Panc1 (cell line): Measurements from ENCODE around the gene ST8SIA6. TPM values are rescaled to one million over a fixed set of nuclear protein-coding genes. Genes with fewer than 3 reads are reported as not detected.

Experiments used
- ATAC-seq: fragments of 200-7000 bp; cut with Tn5 transposase; 2 replicates; pipeline ENCODE4 v1.9.1; 2020; ENCODE audit warnings: mild to moderate bottlenecking, moderate library complexity
- BruUV-seq: library from RNA; stranded (reverse); fragments of 400-500 nt; replicated peaks from 2 replicates; lab custom pipeline; 2021; lab: Mats Ljungman, UMichigan
- CTCF ChIA-PET: fragments of 300-600 bp; sonication (Branson Sonifier 250); formaldehyde crosslinking; loops from one replicate; lab custom pipeline; 2022; ENCODE audit warnings: antibody characterized with exemption; lab: Charles Lee
- POLR2A ChIA-PET: fragments of 300-600 bp; sonication (Branson Sonifier 250); formaldehyde crosslinking; loops from one replicate; lab custom pipeline; 2022; ENCODE audit warnings: antibody characterized with exemption; lab: Charles Lee
- DNase-seq: peaks from one replicate; pipeline ENCODE4 v3.0.0-alpha.2; 2010; ENCODE audit warnings: low read depth, low spot score
- H3K27ac ChIP-seq: 2 replicates; pipeline ENCODE4 v1.5.1; 2011; ENCODE audit warnings: mild to moderate bottlenecking, low read length, inconsistent platforms
- H3K27me3 ChIP-seq: fragments of 200-500 bp; sonication (Bioruptor generic); 2 replicates; pipeline ENCODE4 v1.6.0; 2014; ENCODE audit warnings: low read length, inconsistent platforms; ENCODE audit not compliant: control insufficient read depth, insufficient read depth
- H3K36me3 ChIP-seq: fragments of 200-500 bp; sonication (Bioruptor generic); 2 replicates; pipeline ENCODE4 v1.5.1; 2014; ENCODE audit warnings: inconsistent platforms, mild to moderate bottlenecking, low read length, moderate library complexity; ENCODE audit not compliant: control insufficient read depth, insufficient read depth
- H3K4me1 ChIP-seq: 2 replicates; pipeline ENCODE4 v1.5.1; 2011; ENCODE audit warnings: inconsistent platforms, mild to moderate bottlenecking, low read length, moderate library complexity; ENCODE audit not compliant: control insufficient read depth, insufficient read depth
- H3K4me3 ChIP-seq, 2 experiments: 2 replicates each; pipeline ENCODE4 v1.5.1; 2011 to 2012; ENCODE audit warnings: low read depth in 2 of 2, low read length in 2 of 2, mild to moderate bottlenecking in 2 of 2, inconsistent platforms in 1 of 2, moderate library complexity in 1 of 2
- H3K9me3 ChIP-seq: fragments of 200-500 bp; sonication (Bioruptor generic); 2 replicates; pipeline ENCODE4 v1.5.1; 2014; ENCODE audit warnings: low read depth, mild to moderate bottlenecking, inconsistent platforms, low read length, moderate library complexity; ENCODE audit not compliant: control insufficient read depth, insufficient read depth
- POLR2AphosphoS5 ChIP-seq: IDR thresholded peaks from 2 replicates; pipeline ENCODE4 v1.6.1; 2012; ENCODE audit warnings: mild to moderate bottlenecking, low read depth, low read length, moderate library complexity
- SIN3A ChIP-seq: IDR thresholded peaks from 2 replicates; pipeline ENCODE4 v1.6.1; 2012; ENCODE audit warnings: low read depth, mild to moderate bottlenecking, low read length, moderate library complexity, borderline replicate concordance; ENCODE audit not compliant: insufficient read depth
- TCF7L2 ChIP-seq: IDR thresholded peaks from 2 replicates; pipeline ENCODE4 v1.6.1; 2011; ENCODE audit warnings: mild to moderate bottlenecking, low read depth, low read length, inconsistent platforms
- in situ Hi-C: cut with HindIII; loops from 2 replicates; pipeline ENCODE4 v1.10.0; 2016; ENCODE audit warnings: low sequenced_read_pairs, low pct_unique_long_range_greater_than_20kb
- intact Hi-C: fragments of 100-400 bp; cut with micrococcal nuclease; formaldehyde crosslinking; loops from one replicate; pipeline ENCODE4 v1.10.0; 2022; ENCODE audit not compliant: unreplicated experiment
- total RNA-seq: library from RNA; stranded (reverse); gene quantifications from one replicate; pipeline ENCODE4 v1.2.1, GENCODE V29; 2021; ENCODE audit not compliant: unreplicated experiment
- TF ChIP-seq, protein P1 (sequence below), 2 experiments: IDR thresholded peaks; 2 replicates each; pipeline ENCODE4 v1.6.1; 2011 to 2012; ENCODE audit warnings: low read depth in 2 of 2, control low read depth in 1 of 2, low read length in 1 of 2, mild to moderate bottlenecking in 1 of 2, moderate library complexity in 1 of 2; ENCODE audit not compliant: insufficient read depth in 1 of 2
- TF ChIP-seq, protein P2 (sequence below): fragments of 450-650 bp; IDR thresholded peaks from 2 replicates; pipeline ENCODE4 v1.5.1; 2017; ENCODE audit warnings: mild to moderate bottlenecking

ST8SIA6 gene
- total RNA-seq, 1 experiment from 2014 or later: 0.82 TPM

DNA sequence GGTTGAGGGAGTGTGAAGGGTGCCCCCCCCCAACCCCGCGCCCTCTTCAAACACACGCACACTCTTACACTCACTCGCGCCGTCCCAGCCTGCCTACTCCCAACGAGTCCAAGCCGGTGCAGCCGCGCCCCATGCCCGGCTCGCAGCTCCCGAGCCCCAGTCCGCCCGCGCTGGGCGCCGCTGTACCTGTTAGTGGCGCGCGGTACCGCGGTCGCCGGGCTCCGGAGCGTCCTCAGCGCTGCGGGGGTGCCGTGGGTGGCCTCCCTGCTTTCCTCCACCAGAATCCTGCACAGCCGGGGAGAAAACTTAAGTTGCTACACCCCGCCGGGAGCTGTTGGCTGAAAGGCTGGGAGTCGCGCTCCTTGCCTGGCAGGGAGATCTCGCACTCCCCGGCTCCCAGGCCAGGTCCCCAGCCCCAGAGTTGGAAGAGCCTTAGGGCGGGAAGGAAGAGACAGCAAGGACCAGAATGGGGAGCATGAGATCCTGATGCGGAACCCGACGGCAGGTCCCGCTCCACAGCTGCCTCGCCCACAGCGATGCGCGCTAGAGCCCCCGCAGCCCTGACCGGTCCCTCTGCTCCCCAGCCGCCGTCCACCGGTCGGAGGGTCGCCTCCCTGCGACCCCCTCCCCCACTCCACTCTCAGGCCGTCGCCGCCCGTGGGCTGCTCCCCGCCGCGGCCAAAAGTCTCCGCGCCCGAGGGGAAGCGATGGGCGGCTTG lies 863 bp downstream of the ST8SIA6 start:
- H3K36me3 ChIP-seq: no peaks in the 10 kb centered on the region
- no peaks in the 10 kb centered on the region for H3K27me3 ChIP-seq
- no peaks in the 10 kb centered on the region; the same call in 1 of the 2 replicates for H3K9me3 ChIP-seq
- peak; percentile 94 for ATAC-seq
- ChIA-PET CTCF (interaction anchor here (0.6 kb wide), 1 partner anchor 109 kb away, joined by 3 read pairs; no protein-coding TSS in a partner anchor), POLR2A (no interaction called here)
- intact Hi-C loops: no loop called here
- TF ChIP-seq, protein P1, sequence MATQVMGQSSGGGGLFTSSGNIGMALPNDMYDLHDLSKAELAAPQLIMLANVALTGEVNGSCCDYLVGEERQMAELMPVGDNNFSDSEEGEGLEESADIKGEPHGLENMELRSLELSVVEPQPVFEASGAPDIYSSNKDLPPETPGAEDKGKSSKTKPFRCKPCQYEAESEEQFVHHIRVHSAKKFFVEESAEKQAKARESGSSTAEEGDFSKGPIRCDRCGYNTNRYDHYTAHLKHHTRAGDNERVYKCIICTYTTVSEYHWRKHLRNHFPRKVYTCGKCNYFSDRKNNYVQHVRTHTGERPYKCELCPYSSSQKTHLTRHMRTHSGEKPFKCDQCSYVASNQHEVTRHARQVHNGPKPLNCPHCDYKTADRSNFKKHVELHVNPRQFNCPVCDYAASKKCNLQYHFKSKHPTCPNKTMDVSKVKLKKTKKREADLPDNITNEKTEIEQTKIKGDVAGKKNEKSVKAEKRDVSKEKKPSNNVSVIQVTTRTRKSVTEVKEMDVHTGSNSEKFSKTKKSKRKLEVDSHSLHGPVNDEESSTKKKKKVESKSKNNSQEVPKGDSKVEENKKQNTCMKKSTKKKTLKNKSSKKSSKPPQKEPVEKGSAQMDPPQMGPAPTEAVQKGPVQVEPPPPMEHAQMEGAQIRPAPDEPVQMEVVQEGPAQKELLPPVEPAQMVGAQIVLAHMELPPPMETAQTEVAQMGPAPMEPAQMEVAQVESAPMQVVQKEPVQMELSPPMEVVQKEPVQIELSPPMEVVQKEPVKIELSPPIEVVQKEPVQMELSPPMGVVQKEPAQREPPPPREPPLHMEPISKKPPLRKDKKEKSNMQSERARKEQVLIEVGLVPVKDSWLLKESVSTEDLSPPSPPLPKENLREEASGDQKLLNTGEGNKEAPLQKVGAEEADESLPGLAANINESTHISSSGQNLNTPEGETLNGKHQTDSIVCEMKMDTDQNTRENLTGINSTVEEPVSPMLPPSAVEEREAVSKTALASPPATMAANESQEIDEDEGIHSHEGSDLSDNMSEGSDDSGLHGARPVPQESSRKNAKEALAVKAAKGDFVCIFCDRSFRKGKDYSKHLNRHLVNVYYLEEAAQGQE (IDR thresholded peaks at IDR 0.05; ENCODE audit: insufficient read depth in 1 of 2, low read depth in 2 of 2, low read length in 1 of 2): no peak
- TF ChIP-seq SIN3A (no peak), TCF7L2 (no peak), POLR2AphosphoS5 (no peak)
- TF ChIP-seq, protein P2, sequence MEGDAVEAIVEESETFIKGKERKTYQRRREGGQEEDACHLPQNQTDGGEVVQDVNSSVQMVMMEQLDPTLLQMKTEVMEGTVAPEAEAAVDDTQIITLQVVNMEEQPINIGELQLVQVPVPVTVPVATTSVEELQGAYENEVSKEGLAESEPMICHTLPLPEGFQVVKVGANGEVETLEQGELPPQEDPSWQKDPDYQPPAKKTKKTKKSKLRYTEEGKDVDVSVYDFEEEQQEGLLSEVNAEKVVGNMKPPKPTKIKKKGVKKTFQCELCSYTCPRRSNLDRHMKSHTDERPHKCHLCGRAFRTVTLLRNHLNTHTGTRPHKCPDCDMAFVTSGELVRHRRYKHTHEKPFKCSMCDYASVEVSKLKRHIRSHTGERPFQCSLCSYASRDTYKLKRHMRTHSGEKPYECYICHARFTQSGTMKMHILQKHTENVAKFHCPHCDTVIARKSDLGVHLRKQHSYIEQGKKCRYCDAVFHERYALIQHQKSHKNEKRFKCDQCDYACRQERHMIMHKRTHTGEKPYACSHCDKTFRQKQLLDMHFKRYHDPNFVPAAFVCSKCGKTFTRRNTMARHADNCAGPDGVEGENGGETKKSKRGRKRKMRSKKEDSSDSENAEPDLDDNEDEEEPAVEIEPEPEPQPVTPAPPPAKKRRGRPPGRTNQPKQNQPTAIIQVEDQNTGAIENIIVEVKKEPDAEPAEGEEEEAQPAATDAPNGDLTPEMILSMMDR: no peak
- BruUV-seq: no TSS peak
- DNase-seq: no peak
- peak overlapping the region; percentile 65 for H3K27ac ChIP-seq
- in situ Hi-C loops: no loop called here
- peak overlapping the region; percentile 52 to 56 for H3K4me3 ChIP-seq
- H3K4me1 ChIP-seq: no peaks in the 10 kb centered on the region; the same call in 1 of the 2 replicates

DNA sequence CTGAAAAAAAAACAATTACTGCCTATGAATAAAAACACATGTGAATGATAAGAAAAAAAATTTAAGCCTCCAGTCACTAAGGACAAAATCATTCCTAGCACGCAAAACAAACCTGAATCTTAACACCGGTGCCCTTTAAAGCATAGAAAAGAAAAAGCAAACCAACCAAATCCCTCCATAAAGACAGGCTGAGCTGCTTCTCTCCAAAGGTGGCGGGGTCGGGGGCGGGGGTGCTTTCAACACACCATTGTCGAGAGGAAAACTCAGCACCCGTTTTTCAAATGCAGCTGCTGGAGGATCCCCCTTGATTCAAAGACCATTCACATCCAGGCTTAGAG lies 1.4 kb downstream of the ST8SIA6 start:
- H3K27me3 ChIP-seq: no peaks in the 10 kb centered on the region
- DNase-seq: no peak
- POLR2A ChIA-PET: no interaction called here
- no peaks in the 10 kb centered on the region; the same call in 1 of the 2 replicates for H3K9me3 ChIP-seq
- intact Hi-C loops: no loop called here
- in situ Hi-C loops: no loop called here
- ATAC-seq: peak; percentile 61
- no peaks in the 10 kb centered on the region for H3K36me3 ChIP-seq
- TF ChIP-seq, protein P1 (IDR thresholded peaks at IDR 0.05; ENCODE audit: insufficient read depth in 1 of 2, low read depth in 2 of 2, low read length in 1 of 2): no peak
- TF ChIP-seq, protein P2: no peak
- no peak for TF ChIP-seq SIN3A
- TF ChIP-seq POLR2AphosphoS5: no peak
- no peak for TF ChIP-seq TCF7L2
- H3K4me3 ChIP-seq: peak overlapping the region; percentile 52 to 56
- H3K4me1 ChIP-seq: no peaks in the 10 kb centered on the region; the same call in 1 of the 2 replicates
- no TSS peak for BruUV-seq
- peak overlapping the region; percentile 65 for H3K27ac ChIP-seq
- CTCF ChIA-PET: interaction anchor here (0.5 kb wide), 1 partner anchor 22 kb away, joined by 4 read pairs; no protein-coding TSS in a partner anchor
